Measurements from ENCODE around the gene MFSD2A.

GRCh38 chr1:39944410-39945112 is 10.4 kb upstream of the MFSD2A start:
- TF ChIP-seq CTCF (IDR thresholded peaks at IDR 0.05) (no peak), POLR2A (IDR thresholded peaks at IDR 0.05) (no peak)

Data from testis (tissue), 2 donors.